Hepatocyte (in vitro differentiated cells): ENCODE data around the gene OTOP2.

Source experiments
- CTCF ChIP-seq: fragments of 200-600 bp; sonication (generic); IDR thresholded peaks from 2 replicates; pipeline ENCODE4 v1.5.1; 2016; ENCODE audit warnings: antibody characterized with exemption, mild to moderate bottlenecking; ENCODE audit not compliant: poor library complexity
- EZH2 ChIP-seq: fragments of 200-600 bp; sonication (generic); IDR thresholded peaks from 2 replicates; pipeline ENCODE4 v1.6.1; 2016; ENCODE audit warnings: antibody characterized with exemption, mild to moderate bottlenecking, borderline replicate concordance

GRCh38 chr17:74962622-74963394 is 38.7 kb downstream of the OTOP2 start:
- TF ChIP-seq CTCF (no peak), EZH2 (no peak)
